Measurements from ENCODE around the gene F10.

F10 gene

GRCh38 chr13:113113846-113114271 lies 8.7 kb upstream of the F10 start:
- TF ChIP-seq CTCF (IDR thresholded peaks at IDR 0.05; ENCODE audit: low read depth, low read length): no peak
- H3K27ac ChIP-seq: no peak overlapping the region
- H3K36me3 ChIP-seq: no peaks in the 10 kb centered on the region
- H3K9me3 ChIP-seq (ENCODE audit: severe bottlenecking): peaks cover 19% of the 10 kb centered on the region
- H3K4me3 ChIP-seq (ENCODE audit: low read depth, low read length): no peak overlapping the region
- H3K27me3 ChIP-seq (ENCODE audit: insufficient read depth, low read depth, severe bottlenecking): no peaks in the 10 kb centered on the region
- peak; percentile 7 for DNase-seq

- H3K27me3 ChIP-seq (ENCODE audit: insufficient read depth, low read depth, severe bottlenecking): no peaks in the 10 kb centered on the region
Measured at GRCh38 chr13:113114511-113115362, 7.9 kb upstream of the F10 start.

GRCh38 chr13:113115363-113116205 lies 7.0 kb upstream of the F10 start:
- TF ChIP-seq CTCF (IDR thresholded peaks at IDR 0.05; ENCODE audit: low read depth, low read length): no peak
- Histone ChIP-seq H3K27me3 (ENCODE audit: insufficient read depth, low read depth, severe bottlenecking) (no peaks in the 10 kb centered on the region), H3K9me3 (ENCODE audit: severe bottlenecking) (peaks cover 4% of the 10 kb centered on the region), H3K4me3 (ENCODE audit: low read depth, low read length) (no peak overlapping the region), H3K27ac (no peak overlapping the region), H3K36me3 (no peaks in the 10 kb centered on the region)
- peak; percentile 8 for DNase-seq

More at GRCh38 chr13:113114511-113115362, 7.9 kb upstream of the F10 start:
- no peak overlapping the region for H3K4me3 ChIP-seq (ENCODE audit: low read depth, low read length)
- TF ChIP-seq CTCF (IDR thresholded peaks at IDR 0.05; ENCODE audit: low read depth, low read length): no peak
- H3K36me3 ChIP-seq: no peaks in the 10 kb centered on the region
- H3K9me3 ChIP-seq (ENCODE audit: severe bottlenecking): peaks cover 12% of the 10 kb centered on the region
- peak; percentile 5 for DNase-seq
- no peak overlapping the region for H3K27ac ChIP-seq

- Histone ChIP-seq H3K9me3 (ENCODE audit: severe bottlenecking) (no peaks in the 10 kb centered on the region), H3K4me3 (ENCODE audit: low read depth, low read length) (no peak overlapping the region), H3K36me3 (no peaks in the 10 kb centered on the region), H3K27me3 (ENCODE audit: insufficient read depth, low read depth, severe bottlenecking) (no peaks in the 10 kb centered on the region), H3K27ac (no peak overlapping the region)
- TF ChIP-seq CTCF (IDR thresholded peaks at IDR 0.05; ENCODE audit: low read depth, low read length): no peak
- DNase-seq: peak; percentile 7
Measured at GRCh38 chr13:113116206-113116800, 6.3 kb upstream of the F10 start.

- no peak for TF ChIP-seq CTCF (IDR thresholded peaks at IDR 0.05; ENCODE audit: low read depth, low read length)
- Histone ChIP-seq H3K9me3 (ENCODE audit: severe bottlenecking) (no peaks in the 10 kb centered on the region), H3K4me3 (ENCODE audit: low read depth, low read length) (no peak overlapping the region), H3K27me3 (ENCODE audit: insufficient read depth, low read depth, severe bottlenecking) (no peaks in the 10 kb centered on the region), H3K36me3 (no peaks in the 10 kb centered on the region), H3K27ac (no peak overlapping the region)
- DNase-seq: peak; percentile 6
Measured at GRCh38 chr13:113116871-113117271, 5.7 kb upstream of the F10 start.

Data from WERI-Rb-1 (cell line).